Cortex of kidney (tissue), 1 donor: ENCODE measurements around the gene DGLUCY.
"Not testable (repeated sequence)": the region's sequence is repeated elsewhere in the genome, so short reads cannot be mapped to it uniquely, and the experiment has no call there.

Experiments
- DNase-seq: peaks from one replicate; lab custom pipeline; 2025; lab: John Stamatoyannopoulos, UW

The DGLUCY gene

GRCh38 chr14:91169951-91170350 is 56.1 kb downstream of the DGLUCY start:
- no peak for DNase-seq

DNA sequence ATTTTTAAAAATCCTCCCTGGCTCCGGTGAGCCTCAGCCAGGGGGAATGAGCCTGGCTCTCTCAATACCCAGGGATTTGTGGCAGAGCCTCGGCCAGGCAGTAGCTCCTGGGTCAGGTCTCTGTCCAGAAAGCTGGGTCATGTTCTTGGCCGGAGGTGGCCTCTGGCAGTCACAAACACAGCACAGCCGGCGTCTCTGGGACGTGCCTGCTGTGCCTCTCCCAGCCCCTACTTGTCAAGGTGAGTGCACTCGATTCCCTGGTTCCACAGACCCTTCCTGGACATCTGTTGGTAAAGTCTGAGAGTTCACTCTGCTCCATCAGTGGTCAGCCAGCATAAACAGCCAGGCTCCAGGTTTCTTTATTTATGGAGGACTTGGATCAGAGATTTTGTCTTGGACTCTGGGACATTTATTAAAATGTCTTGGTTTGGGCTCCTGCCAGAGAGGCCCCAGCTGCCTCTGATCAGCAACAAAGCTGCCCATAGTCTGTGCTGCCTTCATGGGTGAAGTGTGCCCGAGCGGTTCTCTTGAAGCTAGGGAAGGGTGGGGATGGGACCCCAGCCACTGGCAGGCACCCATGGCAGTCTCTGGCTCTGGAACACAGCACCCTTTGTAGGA is 56.7 kb downstream of the DGLUCY start:
- no peak for DNase-seq

GRCh38 chr14:91171291-91171690 is 57.4 kb downstream of the DGLUCY start:
- DNase-seq, result no peak

GRCh38 chr14:91173221-91173670 is 59.4 kb downstream of the DGLUCY start:
- no peak for DNase-seq

- no peak for DNase-seq
Observed at GRCh38 chr14:91173904-91174303, 60.0 kb downstream of the DGLUCY start.

DNA sequence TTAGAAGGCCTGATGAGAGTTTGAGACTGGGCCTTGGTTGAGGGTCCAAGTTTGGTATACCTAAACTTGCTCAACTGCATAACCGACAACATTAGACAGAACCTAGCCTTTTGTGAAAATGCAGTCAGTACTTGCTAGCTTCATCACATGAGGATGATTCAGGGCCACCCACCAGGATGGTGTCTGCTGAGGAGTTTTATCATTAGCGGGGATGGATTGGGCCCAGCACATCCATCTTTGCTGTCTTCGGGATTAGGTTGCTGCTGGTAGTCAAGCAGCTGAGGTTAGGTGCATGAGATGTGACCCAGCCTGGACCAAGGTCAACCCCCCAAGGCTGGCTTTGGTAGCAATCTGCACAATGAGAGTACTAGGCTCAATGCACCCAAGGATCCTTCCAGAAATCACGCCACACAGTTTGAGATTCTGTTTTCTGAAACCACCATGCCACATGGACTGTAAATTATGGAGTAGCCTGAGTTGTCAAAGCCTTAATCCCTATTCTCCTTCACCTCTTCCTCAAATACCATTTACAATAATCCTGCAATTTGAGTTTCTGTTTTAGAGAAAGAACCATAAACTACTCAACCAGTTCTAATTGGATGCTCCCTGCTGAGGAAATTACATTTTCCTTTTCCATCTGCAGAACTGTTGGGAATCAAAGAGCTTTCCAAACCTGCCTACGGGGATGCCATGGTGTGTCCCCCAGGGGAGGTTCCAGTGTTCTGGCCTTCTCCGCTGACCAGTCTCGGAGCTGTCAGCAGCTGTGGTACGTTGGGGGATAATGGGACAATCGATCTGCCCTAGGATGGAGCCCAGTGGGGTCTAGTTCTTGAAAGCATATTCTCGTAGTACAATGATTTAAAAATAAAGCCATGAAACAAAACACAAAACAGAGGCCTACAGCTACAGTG is 61.7 kb downstream of the DGLUCY start:
- no peak for DNase-seq

DNA sequence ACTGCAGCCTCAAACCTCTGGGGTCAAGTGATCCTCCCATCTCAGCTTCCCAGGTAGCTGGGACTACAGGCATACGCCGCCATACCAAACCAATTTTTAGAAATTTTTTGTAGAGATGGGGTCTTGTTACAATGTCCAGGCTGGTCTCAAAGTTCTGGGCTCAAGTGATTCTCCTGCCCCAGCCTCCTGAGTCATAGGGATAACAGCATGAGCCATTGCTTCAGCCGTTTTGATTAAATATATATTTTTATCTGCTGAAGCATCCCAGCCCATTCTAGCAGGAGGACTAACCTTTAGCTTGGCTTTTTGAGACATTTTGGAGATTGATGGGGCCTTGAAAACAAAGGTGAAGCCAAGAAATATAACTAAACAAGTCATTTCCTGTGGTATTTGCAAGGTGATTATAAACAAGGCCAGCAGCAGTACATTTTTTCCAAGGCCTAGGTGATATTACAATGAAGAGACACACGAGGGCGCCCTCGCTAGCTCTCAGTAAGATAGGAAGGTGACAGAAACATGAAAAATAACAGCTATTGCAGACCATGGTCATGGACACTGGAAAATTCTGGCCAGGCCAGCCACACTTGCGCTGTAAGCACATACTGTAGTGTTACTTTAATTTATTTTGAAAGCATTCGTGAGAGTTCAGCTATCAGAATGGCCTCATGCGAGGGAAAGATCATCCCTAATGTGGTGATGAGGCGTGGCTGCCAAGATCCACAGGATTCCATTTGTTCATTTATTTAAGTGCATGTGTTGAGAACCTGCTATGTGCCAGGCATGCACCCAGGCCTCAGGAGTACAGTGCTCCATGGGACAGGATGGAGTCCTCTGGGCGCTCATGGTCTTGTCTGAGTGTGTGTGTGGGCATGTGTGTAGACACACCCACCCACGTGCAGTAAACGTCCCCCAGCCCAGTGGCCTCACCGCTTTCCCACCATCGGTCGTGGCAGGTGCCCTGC is 63.5 kb downstream of the DGLUCY start:
- no peak for DNase-seq

DNA sequence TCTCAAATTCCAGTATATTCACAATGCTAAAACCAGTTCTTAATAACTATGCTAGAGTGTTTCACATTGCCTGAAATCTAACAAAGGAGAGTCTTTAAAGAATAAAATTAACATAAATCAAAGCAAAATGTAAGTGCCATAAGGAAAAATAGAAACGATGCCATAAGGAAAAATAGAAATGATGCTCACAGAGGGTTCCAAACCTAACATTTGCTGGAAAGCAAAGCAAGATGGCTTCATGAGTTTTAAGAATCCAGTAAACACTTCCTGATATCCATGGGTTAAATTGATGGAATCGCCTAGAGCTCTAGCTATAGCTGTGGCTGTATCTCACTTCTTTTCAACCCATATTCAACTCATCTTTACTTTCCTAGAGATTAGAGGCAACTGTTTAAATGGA is 66.7 kb downstream of the DGLUCY start:
- no peak for DNase-seq

DNA sequence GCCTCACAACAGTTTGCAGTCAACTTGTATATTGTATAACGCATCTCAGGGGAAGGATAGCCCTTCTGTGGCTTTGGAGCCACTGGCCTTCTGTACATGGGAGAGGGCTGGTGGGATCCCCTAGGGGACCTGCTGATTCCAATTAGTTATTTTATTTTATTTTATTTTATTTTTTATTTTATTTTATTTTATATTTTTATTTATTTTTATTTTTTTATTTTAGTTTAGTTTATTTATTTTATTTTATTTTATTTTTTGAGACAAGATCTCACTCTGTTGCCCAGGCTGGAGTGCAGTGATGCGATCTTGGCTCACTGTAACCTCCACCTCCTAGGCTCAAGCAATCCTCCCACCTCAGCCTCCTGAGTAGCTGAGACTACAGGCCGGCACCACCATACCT is 68.9 kb downstream of the DGLUCY start:
- DNase-seq, result not testable (repeated sequence)

DNA sequence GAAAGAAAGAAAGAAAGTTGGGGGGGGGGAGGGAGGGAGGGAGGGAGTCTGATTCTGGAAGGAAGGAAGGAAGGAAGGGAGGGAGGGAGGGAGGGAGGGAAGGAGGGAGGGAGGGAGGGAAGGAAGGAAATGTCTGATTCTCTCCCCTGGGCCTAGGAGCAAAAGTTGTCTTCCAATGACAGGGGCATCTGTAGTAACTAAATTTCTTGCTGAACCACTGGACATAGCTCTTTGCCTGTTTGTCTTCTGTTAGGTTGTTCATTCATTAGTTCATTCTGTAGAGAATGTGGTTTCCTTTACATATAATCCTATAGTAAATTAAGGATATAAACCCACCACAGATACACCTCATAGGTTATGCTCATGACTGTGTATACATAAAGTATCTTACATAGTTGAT is 70.7 kb downstream of the DGLUCY start:
- DNase-seq, result no peak

GRCh38 chr14:91185721-91186120 is 71.8 kb downstream of the DGLUCY start:
- DNase-seq, result no peak

GRCh38 chr14:91186515-91187066 is 72.7 kb downstream of the DGLUCY start:
- no peak for DNase-seq

- no peak for DNase-seq
Observed at GRCh38 chr14:91187271-91187670, 73.4 kb downstream of the DGLUCY start.

DNA sequence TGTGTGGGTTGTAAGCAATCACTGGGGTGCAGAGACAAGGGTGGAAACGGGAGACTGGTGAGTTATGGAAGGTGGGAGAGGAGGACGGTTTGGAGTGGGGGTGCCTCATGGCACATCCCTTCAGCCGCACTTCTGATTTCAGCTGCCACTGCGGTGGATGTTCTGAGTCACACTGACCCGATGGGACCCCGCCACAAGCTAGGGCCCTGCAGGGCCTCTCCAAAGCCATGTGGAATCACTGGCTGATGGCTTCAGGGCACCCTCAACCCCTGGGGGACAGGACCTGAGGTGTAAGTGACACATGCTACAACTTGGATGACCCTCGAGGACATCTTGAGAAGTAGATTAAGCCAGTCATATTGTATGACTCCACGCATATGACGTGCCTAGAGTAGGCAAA is 77.0 kb downstream of the DGLUCY start:
- no peak for DNase-seq

DNA sequence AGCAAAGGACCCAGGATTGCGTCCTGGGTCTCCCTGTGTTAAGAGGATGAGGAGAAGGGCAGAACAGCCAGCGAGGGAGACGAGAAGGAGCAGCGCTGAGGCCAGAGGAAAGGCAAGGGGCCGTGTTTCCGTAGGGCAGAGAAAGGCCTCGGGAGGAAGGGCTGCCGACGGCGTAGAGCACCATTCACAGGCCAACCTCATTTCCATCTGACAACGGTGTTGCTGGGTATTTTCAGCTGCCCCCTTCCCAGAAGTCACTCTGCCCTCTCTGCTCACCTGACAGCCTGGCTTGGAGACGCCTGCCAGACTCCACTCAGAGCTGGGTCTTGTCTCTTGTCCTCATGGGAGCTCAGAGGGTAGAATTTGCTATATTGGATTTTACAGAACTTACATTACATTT is 79.2 kb downstream of the DGLUCY start:
- no peak for DNase-seq

DNA sequence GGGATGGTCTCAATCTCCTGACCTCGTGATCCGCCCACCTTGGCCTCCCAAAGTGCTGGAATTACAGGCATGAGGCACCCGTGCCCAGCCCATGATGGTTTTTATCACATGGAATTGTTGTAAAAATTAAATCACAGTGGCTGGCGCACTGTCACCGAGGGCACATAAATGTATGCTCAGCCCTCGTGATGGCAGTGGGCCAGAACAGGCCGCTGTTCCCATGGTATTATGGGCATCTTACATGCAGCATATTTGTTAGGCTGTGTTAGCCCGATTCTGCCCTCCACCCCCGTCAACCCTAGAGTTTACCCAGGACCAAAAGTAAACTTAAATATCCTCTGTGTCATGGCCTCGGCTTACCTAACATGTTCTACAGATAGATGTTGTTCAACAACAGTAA is 82.0 kb downstream of the DGLUCY start:
- no peak for DNase-seq

DNA sequence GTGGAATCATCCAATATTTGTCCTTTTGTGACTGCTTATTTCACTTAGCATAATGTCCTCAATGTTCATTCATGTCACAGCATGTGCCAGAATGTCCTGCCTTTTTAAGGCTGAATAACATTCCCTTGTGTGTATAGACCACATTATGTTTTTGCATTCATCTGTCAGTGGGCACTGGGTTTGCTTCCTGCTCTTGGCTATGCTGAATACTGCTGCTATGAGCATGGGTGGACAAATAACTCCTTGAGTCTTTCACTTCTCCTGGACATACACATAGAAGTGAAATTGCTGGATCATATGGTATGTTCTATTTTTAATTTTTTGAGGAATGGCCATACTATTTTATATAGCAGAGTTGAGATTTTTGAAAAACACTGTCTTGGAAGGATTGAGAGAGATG is 83.8 kb downstream of the DGLUCY start:
- no peak for DNase-seq

- DNase-seq, result not testable (repeated sequence)
Observed at GRCh38 chr14:91200802-91201201, 86.9 kb downstream of the DGLUCY start.

DNA sequence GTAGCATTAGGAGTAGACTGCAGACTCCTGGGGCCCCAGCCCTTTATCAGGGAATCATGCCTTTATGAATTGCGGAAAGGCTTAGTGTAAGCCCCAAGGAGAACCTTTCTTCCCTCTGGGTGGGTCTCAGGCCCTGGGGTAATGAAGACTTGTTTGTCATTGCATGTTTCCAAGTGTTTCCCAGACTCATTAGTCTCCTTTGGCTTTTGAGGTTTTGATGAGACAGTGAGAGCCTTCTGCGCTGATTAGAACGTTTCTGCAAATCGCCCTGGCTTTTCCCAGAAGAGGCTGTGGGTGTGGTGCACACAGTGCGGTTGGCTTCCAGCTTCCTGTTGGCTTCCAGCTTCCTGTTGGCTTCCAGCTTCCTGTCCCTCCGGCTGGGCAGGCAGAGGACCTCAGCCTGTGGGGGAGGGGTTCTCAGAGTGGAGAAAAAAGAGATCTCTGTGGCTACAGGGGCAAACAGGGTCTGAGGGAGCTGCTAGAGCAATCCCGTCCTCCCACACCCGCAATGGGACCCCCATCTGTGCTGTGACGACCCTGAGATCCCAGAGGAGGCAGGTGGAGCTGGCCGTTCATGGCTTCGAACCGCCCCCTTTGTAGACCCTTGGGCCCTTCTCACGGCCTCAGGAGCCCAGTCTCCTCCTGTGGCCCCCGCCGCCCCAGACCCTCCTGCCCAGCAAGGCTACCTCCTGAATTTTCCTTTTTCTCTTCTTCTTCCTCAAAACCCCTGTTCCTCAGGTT is 88.5 kb downstream of the DGLUCY start:
- no peak for DNase-seq

- DNase-seq, result no peak
Observed at GRCh38 chr14:91204657-91205056, 90.8 kb downstream of the DGLUCY start.

DNA sequence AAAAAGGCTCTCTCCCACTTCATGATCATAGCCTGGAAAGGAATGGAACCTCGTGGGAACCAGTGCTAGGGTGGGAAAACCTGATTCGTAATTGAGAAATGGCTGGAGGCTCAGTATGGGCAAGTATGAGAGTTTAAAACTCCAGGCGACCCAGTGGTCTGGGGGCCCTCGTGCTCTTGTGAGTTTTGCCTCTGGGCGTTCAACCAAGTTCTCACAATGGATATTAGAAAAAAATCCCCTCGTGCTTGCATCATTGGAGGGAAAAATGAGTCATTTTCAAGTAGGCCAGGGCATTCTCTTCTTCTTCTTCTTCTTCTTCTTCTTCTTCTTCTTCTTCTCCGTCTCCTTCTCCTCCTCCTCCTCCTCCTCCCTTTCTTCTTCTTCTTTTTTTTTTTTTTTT is 91.6 kb downstream of the DGLUCY start:
- DNase-seq, result no peak
